GM12878 (cell line): Measurements from ENCODE around the gene CCBE1. TPM values are rescaled to one million over a fixed set of nuclear protein-coding genes. Genes with fewer than 3 reads are reported as not detected.
"Not testable (repeated sequence)": the region's sequence is repeated elsewhere in the genome, so short reads cannot be mapped to it uniquely, and the experiment has no call there.

Source experiments
- ATAC-seq: fragments of 200-7000 bp; cut with Tn5 transposase; 3 replicates; pipeline ENCODE4 v1.9.1; 2020; ENCODE audit warnings: mild to moderate bottlenecking, moderate library complexity
- BruUV-seq: library from RNA; stranded (reverse); fragments of 400-500 nt; replicated peaks from 2 replicates; lab custom pipeline; 2021; lab: Mats Ljungman, UMichigan
- CTCF ChIA-PET: fragments of 300-600 bp; sonication (Branson Sonifier 250); formaldehyde crosslinking; extraction: SDS; loops from one replicate; lab custom pipeline; 2021; ENCODE audit warnings: inconsistent platforms; lab: Yijun Ruan, JAX
- POLR2A ChIA-PET: fragments of 350-600 bp; formaldehyde crosslinking; extraction: SDS; loops from one replicate; lab custom pipeline; 2021; ENCODE audit warnings: inconsistent platforms; lab: Charles Lee
- RAD21 ChIA-PET: fragments of 300-600 bp; sonication (Branson Sonifier 250); formaldehyde crosslinking; loops from one replicate; lab custom pipeline; 2023; ENCODE audit warnings: antibody characterized with exemption; ENCODE audit not compliant: unreplicated experiment; lab: Charles Lee
- SMC1A ChIA-PET: fragments of 300-600 bp; sonication (Branson Sonifier 250); formaldehyde crosslinking; loops from one replicate; lab custom pipeline; 2023; ENCODE audit not compliant: unreplicated experiment, uncharacterized antibody; lab: Charles Lee
- DNase-seq: peaks from one replicate; pipeline ENCODE4 v3.0.0-alpha.2; 2011; ENCODE audit warnings: low read depth, low spot score
- FAIRE-seq: peaks from 3 replicates; lab custom pipeline; 2011; peaks lifted over from hg19 to GRCh38; lab: Jason Lieb, UNC
- H2AFZ ChIP-seq: 2 replicates; pipeline ENCODE4 v1.6.0; 2011; ENCODE audit warnings: low read depth, low read length, control low read depth; ENCODE audit not compliant: control insufficient read depth
- H3K27ac ChIP-seq: 2 replicates; pipeline ENCODE4 v1.5.1; 2011; ENCODE audit warnings: control low read depth; ENCODE audit not compliant: control insufficient read depth, insufficient read depth
- H3K27me3 ChIP-seq, 2 experiments: replicated peaks in 1 of 2; 2 replicates each; pipeline versions ENCODE4 v1.6.0 to v1.6.1; 2011; ENCODE audit warnings: low read length in 1 of 2; ENCODE audit not compliant: control insufficient read depth in 2 of 2, insufficient read depth in 2 of 2
- H3K36me3 ChIP-seq, 2 experiments: 2 replicates each; pipeline ENCODE4 v1.5.1; 2011; ENCODE audit warnings: low read length in 1 of 2; ENCODE audit not compliant: control insufficient read depth in 2 of 2, insufficient read depth in 2 of 2
- H3K4me1 ChIP-seq: 2 replicates; pipeline ENCODE4 v1.6.1; 2011; ENCODE audit warnings: mild to moderate bottlenecking, low read length, moderate library complexity, mixed read lengths; ENCODE audit not compliant: control insufficient read depth, insufficient read depth
- H3K4me2 ChIP-seq: 2 replicates; pipeline ENCODE4 v1.6.0; 2011; ENCODE audit warnings: control low read depth; ENCODE audit not compliant: control insufficient read depth, insufficient read depth
- H3K4me3 ChIP-seq: fragments of 200-600 bp; sonication (generic); 2 replicates; pipeline ENCODE4 v1.5.1; 2016
- H3K79me2 ChIP-seq: 2 replicates; pipeline ENCODE4 v1.6.0; 2011; ENCODE audit warnings: low read length; ENCODE audit not compliant: control insufficient read depth, insufficient read depth
- H3K9ac ChIP-seq: 2 replicates; pipeline ENCODE4 v1.8.0; 2011; ENCODE audit warnings: low read length, control low read depth, mixed read lengths; ENCODE audit not compliant: control insufficient read depth, insufficient read depth
- H3K9me3 ChIP-seq: replicated peaks from 3 replicates; pipeline ENCODE4 v1.5.1; 2011; ENCODE audit warnings: mild to moderate bottlenecking, low read length; ENCODE audit not compliant: control insufficient read depth, insufficient read depth
- H4K20me1 ChIP-seq: 2 replicates; pipeline ENCODE4 v1.6.0; 2011; ENCODE audit not compliant: control insufficient read depth, insufficient read depth
- BCL3 ChIP-seq: IDR thresholded peaks from 2 replicates; pipeline ENCODE4 v1.6.1; 2011; ENCODE audit warnings: borderline replicate concordance, low read depth, mild to moderate bottlenecking, moderate library complexity, low read length; ENCODE audit not compliant: insufficient read depth, poor library complexity, severe bottlenecking
- CTCF ChIP-seq, 3 experiments: IDR thresholded peaks in 2 of 3; conservative IDR thresholded peaks in 1 of 3; 2 replicates each; pipeline ENCODE4 v1.5.1; 2011; ENCODE audit warnings: low read depth in 3 of 3, low read length in 3 of 3, mild to moderate bottlenecking in 3 of 3, control low read depth in 2 of 3, moderate library complexity in 2 of 3, inconsistent platforms in 1 of 3, mixed read lengths in 1 of 3; ENCODE audit not compliant: control insufficient read depth in 2 of 3, insufficient read depth in 1 of 3; ENCODE audit errors: extremely low read depth in 1 of 3
- MAX ChIP-seq: IDR thresholded peaks from 2 replicates; pipeline ENCODE4 v1.6.1; 2012; ENCODE audit warnings: low read depth, low read length, improper control_type of control experiment
- RELA ChIP-seq: fragments of 450-650 bp; IDR thresholded peaks from 2 replicates; pipeline ENCODE4 v1.8.0; 2014; ENCODE audit warnings: borderline replicate concordance; ENCODE audit not compliant: partially characterized antibody
- ZSCAN29 ChIP-seq: fragments of 450-650 bp; IDR thresholded peaks from 2 replicates; pipeline ENCODE4 v1.6.1; 2017; ENCODE audit warnings: mild to moderate bottlenecking, moderate library complexity
- WGBS: methylation state at CpG from one replicate; pipeline ENCODE4 v1.1.6; 2016; ENCODE audit warnings: low lambda C conversion rate; ENCODE audit not compliant: insufficient replicate concordance, insufficient coverage; ENCODE audit errors: missing lambda C conversion rate; 5-methylcytosine and 5-hydroxymethylcytosine counted together
- in situ Hi-C: fragments of 300-500 bp; cut with MboI; formaldehyde crosslinking; loops from 9 replicates; pipeline ENCODE4 v1.14.3; 2018; ENCODE audit warnings: mixed read lengths
- intact Hi-C: fragments of 100-400 bp; cut with micrococcal nuclease; formaldehyde crosslinking; loops from one replicate; pipeline ENCODE4 v1.14.2; 2022; ENCODE audit not compliant: unreplicated experiment
- polyA plus RNA-seq, 11 experiments: library from polyadenylated mRNA; depleted of rRNA in 4 of 11; unstranded in 6 of 11; stranded (reverse) in 5 of 11; fragments of >200 nt; fragmentation: Nextera tagmentation in 4 of 11; fragmentation: Illumina TruSeq in 1 of 11; extraction: Ambion mirVana in 4 of 11; extraction: Trizol in 1 of 11; gene quantifications; 1 replicate in 1 of 11; 2 replicates in 10 of 11; pipeline versions ENCODE4 v1.2.1 to v1.2.3, GENCODE V29; 2011 to 2016; ENCODE audit warnings: inconsistent platforms in 2 of 11, missing spikeins in 2 of 11, low read depth in 1 of 11
- total RNA-seq, 4 experiments: library from RNA; depleted of rRNA in 3 of 4; stranded (reverse); fragments of >200 nt in 3 of 4; fragmentation: Illumina TruSeq in 1 of 4; extraction: Trizol in 1 of 4; gene quantifications; 2 replicates each; pipeline versions ENCODE4 v1.2.1 to v1.2.3, GENCODE V29; 2013 to 2021

CCBE1 gene
- total and polyA plus RNA-seq, 10 of the 15 experiments (the other 5 are each of a cell fraction or from before 2014, with no cell fraction given) = 0.03 to 0.49 (median 0.04) TPM; not detected in 7

- no peak for TF ChIP-seq BCL3
- no peak for TF ChIP-seq RELA
- TF ChIP-seq ZSCAN29 = no peak
- TF ChIP-seq CTCF (IDR thresholded peaks at IDR 0.05 in 2 of 3, conservative IDR thresholded peaks at IDR 0.05 in 1 of 3; ENCODE audit: control insufficient read depth in 2 of 3, extremely low read depth in 1 of 3, insufficient read depth in 1 of 3, low read depth in 3 of 3, low read length in 3 of 3) = no peak
- TF ChIP-seq MAX = no peak
Measured at GRCh38 chr18:59737776-59738300, 40.6 kb upstream of the CCBE1 start (continued).

GRCh38 chr18:59737335-59737734, 40.1 kb upstream of the CCBE1 start:
- intact Hi-C loops, ATAC-seq, H3K9me3 ChIP-seq, DNase-seq, H3K4me1 ChIP-seq, H3K4me2 ChIP-seq, H3K27me3 ChIP-seq, H3K9ac ChIP-seq, in situ Hi-C loops, H3K4me3 ChIP-seq, H3K79me2 ChIP-seq, H3K27ac ChIP-seq, H2AFZ ChIP-seq, BruUV-seq, RAD21 ChIA-PET, FAIRE-seq, H4K20me1 ChIP-seq, H3K36me3 ChIP-seq, CTCF ChIA-PET: not testable (repeated sequence)
- ChIA-PET SMC1A (interaction anchor here (0.6 kb wide), 1 partner anchor 169 kb away, joined by 3 read pairs; no protein-coding TSS in a partner anchor), POLR2A (interaction anchor here (0.6 kb wide), 1 partner anchor 22 kb away, joined by 4 read pairs; no protein-coding TSS in a partner anchor)
- 54% methylated on average over 7 of the region's 7 CpGs for WGBS
